Measurements from ENCODE around the gene RTCA.
A peak's percentile ranks its signal among the peaks of the same experiment; 100 is the strongest.

Gene RTCA

GRCh38 chr1:100265931-100266740 is at the start of gene RTCA:
TSS of gene RTCA (plus strand) at chr1:100266216. CDS start at chr1:100266376, 160 bp downstream.
- DNase-seq (ENCODE audit: low read depth): peak; percentile 85
- in situ Hi-C loops (cut with HindIII; ENCODE audit: low sequenced_read_pairs): no loop called here
- TF ChIP-seq, protein P1, sequence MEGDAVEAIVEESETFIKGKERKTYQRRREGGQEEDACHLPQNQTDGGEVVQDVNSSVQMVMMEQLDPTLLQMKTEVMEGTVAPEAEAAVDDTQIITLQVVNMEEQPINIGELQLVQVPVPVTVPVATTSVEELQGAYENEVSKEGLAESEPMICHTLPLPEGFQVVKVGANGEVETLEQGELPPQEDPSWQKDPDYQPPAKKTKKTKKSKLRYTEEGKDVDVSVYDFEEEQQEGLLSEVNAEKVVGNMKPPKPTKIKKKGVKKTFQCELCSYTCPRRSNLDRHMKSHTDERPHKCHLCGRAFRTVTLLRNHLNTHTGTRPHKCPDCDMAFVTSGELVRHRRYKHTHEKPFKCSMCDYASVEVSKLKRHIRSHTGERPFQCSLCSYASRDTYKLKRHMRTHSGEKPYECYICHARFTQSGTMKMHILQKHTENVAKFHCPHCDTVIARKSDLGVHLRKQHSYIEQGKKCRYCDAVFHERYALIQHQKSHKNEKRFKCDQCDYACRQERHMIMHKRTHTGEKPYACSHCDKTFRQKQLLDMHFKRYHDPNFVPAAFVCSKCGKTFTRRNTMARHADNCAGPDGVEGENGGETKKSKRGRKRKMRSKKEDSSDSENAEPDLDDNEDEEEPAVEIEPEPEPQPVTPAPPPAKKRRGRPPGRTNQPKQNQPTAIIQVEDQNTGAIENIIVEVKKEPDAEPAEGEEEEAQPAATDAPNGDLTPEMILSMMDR (IDR thresholded peaks at IDR 0.05; ENCODE audit: low read depth, low read length, missing control alignments): no peak
- peak within 1 kb of the TSS; percentile 94 for H3K4me3 ChIP-seq (ENCODE audit: low read depth, low read length)

DNA sequence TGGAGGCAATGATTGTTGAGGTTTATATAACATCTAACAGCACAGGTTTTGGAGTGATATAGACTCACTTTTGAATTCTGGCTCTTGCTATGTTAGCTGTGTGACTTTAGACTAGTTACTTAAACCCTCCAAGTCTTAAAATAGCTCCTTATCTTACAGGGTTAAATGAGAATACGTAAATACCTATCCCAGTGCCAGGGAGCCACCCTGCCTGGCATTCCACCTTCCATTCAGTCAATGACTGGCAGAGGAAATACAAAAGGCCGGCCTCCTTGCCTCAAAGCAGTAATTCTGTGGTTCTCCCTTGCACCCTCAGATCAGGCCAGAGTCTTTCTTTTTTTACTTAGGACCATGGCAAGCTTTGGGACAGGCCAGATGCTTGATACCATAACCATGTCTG is 48.2 kb upstream of the RTCA start:
- TF ChIP-seq, protein P1 (IDR thresholded peaks at IDR 0.05; ENCODE audit: low read depth, low read length, missing control alignments): no peak
- DNase-seq (ENCODE audit: low read depth): no peak
- no peak overlapping the region for H3K4me3 ChIP-seq (ENCODE audit: low read depth, low read length)
- in situ Hi-C loops (cut with HindIII; ENCODE audit: low sequenced_read_pairs): no loop called here

DNA sequence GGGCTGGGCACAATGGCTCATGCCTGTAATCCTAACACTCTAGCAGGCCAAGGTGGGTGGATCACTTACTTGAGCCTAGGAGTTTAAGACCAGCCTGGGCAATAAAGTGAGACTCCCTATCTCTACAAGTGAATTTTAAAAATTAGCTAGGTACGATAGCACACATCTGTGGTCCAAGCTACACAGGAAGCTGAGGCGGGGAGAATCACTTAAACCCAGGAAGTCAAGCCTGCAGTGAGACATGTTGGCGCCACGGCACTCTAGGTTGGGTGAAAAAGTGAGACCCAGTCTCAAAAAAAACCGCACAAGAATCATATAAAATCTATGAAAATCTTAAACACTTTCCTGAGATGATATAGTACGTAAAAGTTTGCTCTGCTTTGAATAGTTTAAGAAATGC is 46.6 kb upstream of the RTCA start:
- no peak overlapping the region for H3K4me3 ChIP-seq (ENCODE audit: low read depth, low read length)
- DNase-seq (ENCODE audit: low read depth): no peak
- TF ChIP-seq, protein P1 (IDR thresholded peaks at IDR 0.05; ENCODE audit: low read depth, low read length, missing control alignments): no peak
- in situ Hi-C loops (cut with HindIII; ENCODE audit: low sequenced_read_pairs): no loop called here

DNA sequence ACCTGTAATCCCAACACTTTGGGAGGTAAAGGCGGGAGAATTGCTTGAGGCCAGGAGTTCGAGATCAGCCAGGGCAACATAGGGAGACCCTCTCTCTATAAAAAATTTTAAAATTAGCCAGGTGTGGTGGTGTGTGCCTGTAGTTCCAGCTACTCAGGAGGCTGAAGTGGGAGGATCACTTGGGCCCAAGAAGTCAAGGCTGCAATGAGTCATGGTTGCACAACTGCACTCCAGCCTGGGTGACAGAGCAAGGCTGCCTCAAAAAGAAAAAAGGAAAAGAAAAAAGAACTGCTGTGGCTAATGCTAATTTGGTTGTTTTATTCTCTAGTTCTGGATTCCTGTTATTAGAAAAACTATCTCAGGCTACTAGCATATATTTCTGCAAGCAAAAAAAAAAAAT is 46.1 kb upstream of the RTCA start:
- no peak overlapping the region for H3K4me3 ChIP-seq (ENCODE audit: low read depth, low read length)
- in situ Hi-C loops (cut with HindIII; ENCODE audit: low sequenced_read_pairs): no loop called here
- TF ChIP-seq, protein P1 (IDR thresholded peaks at IDR 0.05; ENCODE audit: low read depth, low read length, missing control alignments): no peak
- no peak for DNase-seq (ENCODE audit: low read depth)

DNA sequence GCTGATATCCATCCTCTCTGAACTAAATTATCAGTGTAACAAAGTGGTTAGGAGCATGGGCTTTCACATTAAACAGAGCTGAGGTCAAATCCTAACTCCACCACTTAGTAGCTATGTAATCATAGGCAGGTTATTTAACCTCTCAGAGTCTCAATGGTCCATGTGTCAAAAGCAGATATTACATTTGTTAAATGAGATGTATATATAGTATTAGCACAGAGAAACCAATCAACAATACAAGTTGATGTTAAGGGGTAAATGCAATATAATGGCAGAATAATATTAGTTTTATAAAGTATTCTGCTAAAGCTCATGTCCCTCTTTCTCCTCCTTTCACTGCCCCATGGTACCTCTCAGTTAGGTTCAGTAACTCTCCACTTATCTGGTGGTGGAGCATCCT is 43.6 kb upstream of the RTCA start:
- in situ Hi-C loops (cut with HindIII; ENCODE audit: low sequenced_read_pairs): no loop called here
- DNase-seq (ENCODE audit: low read depth): no peak
- TF ChIP-seq, protein P1 (IDR thresholded peaks at IDR 0.05; ENCODE audit: low read depth, low read length, missing control alignments): no peak

DNA sequence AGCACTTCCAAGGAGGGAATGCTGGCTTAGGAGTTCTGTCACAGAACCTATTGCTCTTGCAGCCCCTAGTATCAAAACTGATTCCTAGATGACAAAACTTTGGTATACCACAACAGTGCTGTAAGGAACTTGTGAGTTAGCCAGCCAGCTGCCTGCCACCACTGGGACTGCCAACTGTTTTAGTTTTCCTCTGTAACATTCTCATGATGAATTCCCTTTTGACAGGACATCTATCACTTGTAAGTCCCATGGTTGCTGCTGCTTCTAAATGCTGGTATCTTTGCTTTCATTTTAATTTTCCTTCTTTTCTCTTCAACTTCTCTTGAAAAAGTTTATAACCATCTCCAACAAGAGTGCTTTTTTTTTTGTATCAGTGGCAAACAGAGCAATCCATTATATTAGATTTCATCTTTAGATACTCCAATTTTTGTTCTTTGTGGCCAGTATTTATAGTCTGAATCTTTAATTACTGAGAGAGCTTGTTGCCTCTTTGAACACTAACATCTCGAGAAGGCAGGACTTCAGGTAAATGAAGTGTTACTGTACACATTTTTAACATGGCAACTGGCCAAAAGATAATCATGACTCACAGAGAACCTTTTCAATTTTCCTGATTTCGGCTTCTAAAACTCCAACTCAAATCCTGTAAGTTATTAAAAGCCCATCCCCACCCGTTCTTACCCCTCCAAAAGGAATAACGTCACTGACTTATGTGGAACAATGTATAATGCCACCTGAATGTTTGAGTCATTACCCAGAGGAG is 36.2 kb upstream of the RTCA start:
- TF ChIP-seq, protein P1 (IDR thresholded peaks at IDR 0.05; ENCODE audit: low read depth, low read length, missing control alignments): no peak
- no peak for DNase-seq (ENCODE audit: low read depth)
- in situ Hi-C loops (cut with HindIII; ENCODE audit: low sequenced_read_pairs): no loop called here
- H3K4me3 ChIP-seq (ENCODE audit: low read depth, low read length): no peak overlapping the region

More for the DNA sequence above, 43.6 kb upstream of the RTCA start:
- H3K4me3 ChIP-seq (ENCODE audit: low read depth, low read length): no peak overlapping the region

Data from astrocyte of the cerebellum (primary cell).